D341Med (cell line): ENCODE results near the gene COL21A1.
A peak's percentile ranks its signal among the peaks of the same experiment; 100 is the strongest.
"Not testable (repeated sequence)": the region's sequence is repeated elsewhere in the genome, so short reads cannot be mapped to it uniquely, and the experiment has no call there.

Experiments used
- DNase-seq: peaks from one replicate; pipeline ENCODE4 v3.0.0; 2012; ENCODE audit warnings: low spot score

The COL21A1 gene

GRCh38 chr6:56246881-56247653 is at the start of gene COL21A1:
COL21A1 (minus strand) TSS chr6:56247580; CDS start chr6:56182618, 64,962 bp downstream.
- DNase-seq: peak; percentile 31

GRCh38 chr6:56293781-56294180 is 46.4 kb upstream of the COL21A1 start:
- no peak for DNase-seq

DNA sequence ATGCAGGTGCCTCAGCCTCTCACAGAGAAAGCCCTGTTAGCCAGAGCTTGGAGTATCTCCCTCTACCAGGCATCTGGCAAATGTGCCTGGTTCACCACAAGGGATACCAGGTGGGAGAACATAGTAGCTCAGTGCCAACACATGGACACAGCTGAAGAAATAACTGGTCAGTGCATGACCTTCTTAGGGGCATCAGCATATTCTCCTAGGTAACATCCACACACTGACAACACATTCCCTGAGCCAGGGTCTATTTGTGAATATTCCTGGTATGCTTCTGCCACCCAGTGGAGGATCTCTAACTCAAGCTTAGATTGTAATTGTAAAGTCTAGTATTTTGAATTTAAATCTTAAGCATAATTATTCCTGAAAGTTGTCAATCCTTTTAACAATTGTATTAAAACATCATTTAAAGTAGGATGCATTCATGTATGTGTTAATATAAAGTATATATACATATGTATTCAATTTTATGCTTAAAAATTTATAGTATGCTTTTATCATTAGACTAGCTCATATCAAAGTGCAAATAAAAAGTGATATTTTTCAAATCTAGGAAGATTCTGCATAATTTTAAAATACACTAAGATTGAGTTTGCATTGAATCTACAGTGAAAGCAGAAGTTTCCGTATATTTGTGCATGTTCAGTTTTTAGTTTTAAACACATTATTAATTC is 45.3 kb upstream of the COL21A1 start:
- DNase-seq: peak; percentile 64

- no peak for DNase-seq
Measured at GRCh38 chr6:56291302-56291917, 44.0 kb upstream of the COL21A1 start.

GRCh38 chr6:56289721-56290120 is 42.3 kb upstream of the COL21A1 start:
- DNase-seq: no peak

DNA sequence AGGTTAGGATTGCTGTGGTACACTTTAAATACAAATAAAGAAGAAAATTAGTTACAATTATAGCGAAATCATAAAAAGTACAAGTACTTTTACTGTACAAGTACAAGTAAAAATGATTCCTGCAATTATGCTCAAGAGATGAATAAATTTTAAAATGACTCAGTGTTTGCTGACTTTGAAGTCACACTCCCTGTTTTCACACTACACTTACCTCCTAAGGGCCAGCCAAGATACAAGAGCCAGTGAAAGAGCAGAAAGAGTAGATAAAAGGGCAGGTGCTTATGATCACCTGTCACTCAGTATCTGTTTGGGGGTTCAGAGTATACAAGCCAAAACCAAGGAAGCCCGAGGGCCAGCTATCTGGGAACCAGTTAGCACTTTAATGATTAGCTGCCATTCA is 41.0 kb upstream of the COL21A1 start:
- DNase-seq: no peak

- DNase-seq: no peak
Measured at GRCh38 chr6:56282391-56282790, 35.0 kb upstream of the COL21A1 start.

- no peak for DNase-seq
Measured at GRCh38 chr6:56280126-56280525, 32.7 kb upstream of the COL21A1 start.

DNA sequence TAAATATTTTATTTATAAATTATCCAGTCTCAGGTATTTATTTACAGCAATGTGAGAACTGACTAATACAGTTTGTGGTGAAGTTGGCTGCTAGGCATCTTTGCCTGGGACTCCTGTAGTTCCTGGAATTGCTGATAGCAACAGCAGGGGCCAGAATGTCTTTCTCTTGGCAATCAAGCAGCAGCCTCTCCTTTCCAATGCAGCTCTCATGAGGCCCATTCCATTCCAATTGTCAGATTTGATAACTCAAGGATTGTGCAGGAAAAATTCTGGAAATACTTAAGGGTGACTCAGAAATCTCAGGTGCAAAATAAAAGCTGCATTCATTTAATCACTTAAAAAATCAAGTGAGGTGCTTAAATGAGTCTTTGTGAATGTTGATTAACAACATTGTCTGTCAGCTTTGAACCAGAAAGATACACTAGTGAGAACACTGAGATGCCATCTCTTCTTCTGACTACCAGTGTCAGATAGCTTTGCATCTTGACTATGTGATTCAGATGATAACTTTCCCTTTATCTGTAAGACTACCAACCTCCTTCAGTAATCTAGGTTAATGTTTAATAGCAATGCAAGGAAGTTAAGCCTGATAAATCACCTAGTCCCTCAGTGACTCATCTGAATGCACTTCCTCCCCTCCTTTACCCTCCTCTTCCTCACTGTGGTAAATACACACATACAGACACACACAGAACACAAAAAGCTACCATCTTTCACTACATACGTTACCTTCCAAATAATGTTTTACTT is 32.1 kb upstream of the COL21A1 start:
- no peak for DNase-seq

GRCh38 chr6:56278171-56278591 is 30.8 kb upstream of the COL21A1 start:
- no peak for DNase-seq

- DNase-seq: no peak
Measured at GRCh38 chr6:56270812-56271441, 23.5 kb upstream of the COL21A1 start.

DNA sequence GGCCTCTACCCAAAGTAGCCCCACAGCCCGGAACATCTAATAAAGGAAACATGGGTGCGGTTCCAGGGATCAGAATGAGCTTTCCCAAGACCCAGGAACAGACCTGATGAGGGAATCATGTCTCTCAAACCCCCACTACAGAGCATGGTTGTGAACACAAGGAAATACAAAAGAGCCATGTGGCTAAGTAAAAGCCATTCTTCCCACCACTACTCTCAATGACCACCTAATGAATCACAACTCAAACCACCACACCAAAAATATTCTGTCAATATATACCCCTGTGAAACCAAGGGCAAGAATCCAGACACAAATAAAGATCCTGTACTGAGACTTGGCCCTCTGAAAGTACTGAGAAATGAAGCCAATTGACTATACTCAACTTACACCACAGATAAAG is 20.9 kb upstream of the COL21A1 start:
- no peak for DNase-seq

DNA sequence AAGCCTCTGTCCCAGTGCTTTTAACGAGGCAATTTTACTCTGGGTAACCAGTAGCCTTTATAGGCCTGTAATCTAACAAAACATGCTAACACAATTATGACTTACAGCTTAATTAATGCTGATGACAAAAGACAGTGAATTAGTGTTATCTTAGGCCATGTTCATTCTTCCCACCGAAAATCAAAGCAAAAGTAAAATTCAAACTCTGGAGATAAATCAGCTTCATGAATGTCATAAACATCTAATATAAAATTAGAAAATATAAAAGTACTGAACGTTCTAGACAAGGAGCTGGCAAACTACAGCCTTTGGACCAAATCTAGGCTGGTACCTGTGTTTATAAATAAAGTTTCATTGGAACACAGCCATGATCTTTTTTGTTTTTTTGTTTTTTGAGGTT is 18.6 kb upstream of the COL21A1 start:
- no peak for DNase-seq

GRCh38 chr6:56263596-56264315 is 16.4 kb upstream of the COL21A1 start:
- no peak for DNase-seq

- DNase-seq: not testable (repeated sequence)
Measured at GRCh38 chr6:56260593-56260992, 13.2 kb upstream of the COL21A1 start.

- no peak for DNase-seq
Measured at GRCh38 chr6:56259234-56260077, 12.1 kb upstream of the COL21A1 start.

DNA sequence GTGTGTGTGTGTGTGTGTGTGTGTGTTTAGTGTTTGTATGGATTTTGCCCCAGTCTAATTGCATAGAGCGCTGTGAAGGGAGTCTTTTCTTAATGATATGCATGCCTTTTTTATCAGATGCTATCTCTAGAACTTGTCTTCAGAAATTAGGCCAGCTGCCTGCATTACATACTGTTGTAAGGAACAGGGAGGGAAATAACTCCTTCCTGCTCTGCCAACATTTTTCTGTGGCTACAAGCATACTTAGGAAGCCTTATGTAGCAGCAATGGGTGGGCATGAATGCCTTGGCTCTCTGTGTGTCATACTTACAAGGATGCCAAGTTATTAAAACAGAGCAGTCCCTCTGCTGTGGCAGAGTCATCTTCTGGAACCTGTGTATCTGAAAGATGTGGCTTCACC is 8.0 kb upstream of the COL21A1 start:
- no peak for DNase-seq

DNA sequence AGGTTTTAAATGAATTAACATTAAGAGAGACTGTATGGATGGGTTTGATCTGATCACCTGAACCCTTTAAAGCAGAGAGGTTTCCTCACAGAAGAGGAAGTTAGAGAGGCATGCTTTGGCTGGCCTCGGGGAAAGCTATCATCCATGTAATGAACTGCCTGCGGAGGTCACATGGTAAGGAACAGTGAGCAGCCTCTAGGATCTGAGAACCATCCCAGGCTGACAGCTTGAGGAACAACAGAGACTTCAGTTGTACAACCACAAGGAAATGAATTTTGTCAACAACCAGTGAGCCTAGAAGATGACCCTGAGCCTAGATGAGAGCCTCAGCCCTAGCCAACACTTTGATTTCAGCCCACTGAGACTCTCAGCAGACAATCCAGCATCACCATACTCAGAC is 2.9 kb upstream of the COL21A1 start:
- no peak for DNase-seq

- no peak for DNase-seq
Measured at GRCh38 chr6:56247654-56248122, 308 bp upstream of the COL21A1 start.

GRCh38 chr6:56246541-56246880 is 869 bp downstream of the COL21A1 start:
- no peak for DNase-seq
